ENCODE results near the gene HTR4.

HTR4 gene

GRCh38 chr5:148615644-148616275 lies 38.6 kb downstream of the HTR4 start:
- DNase-seq (ENCODE audit: low read depth): no peak
- H3K4me3 ChIP-seq (replicated peaks; ENCODE audit: low read depth, low read length): no peak overlapping the region
- TF ChIP-seq, protein P1, sequence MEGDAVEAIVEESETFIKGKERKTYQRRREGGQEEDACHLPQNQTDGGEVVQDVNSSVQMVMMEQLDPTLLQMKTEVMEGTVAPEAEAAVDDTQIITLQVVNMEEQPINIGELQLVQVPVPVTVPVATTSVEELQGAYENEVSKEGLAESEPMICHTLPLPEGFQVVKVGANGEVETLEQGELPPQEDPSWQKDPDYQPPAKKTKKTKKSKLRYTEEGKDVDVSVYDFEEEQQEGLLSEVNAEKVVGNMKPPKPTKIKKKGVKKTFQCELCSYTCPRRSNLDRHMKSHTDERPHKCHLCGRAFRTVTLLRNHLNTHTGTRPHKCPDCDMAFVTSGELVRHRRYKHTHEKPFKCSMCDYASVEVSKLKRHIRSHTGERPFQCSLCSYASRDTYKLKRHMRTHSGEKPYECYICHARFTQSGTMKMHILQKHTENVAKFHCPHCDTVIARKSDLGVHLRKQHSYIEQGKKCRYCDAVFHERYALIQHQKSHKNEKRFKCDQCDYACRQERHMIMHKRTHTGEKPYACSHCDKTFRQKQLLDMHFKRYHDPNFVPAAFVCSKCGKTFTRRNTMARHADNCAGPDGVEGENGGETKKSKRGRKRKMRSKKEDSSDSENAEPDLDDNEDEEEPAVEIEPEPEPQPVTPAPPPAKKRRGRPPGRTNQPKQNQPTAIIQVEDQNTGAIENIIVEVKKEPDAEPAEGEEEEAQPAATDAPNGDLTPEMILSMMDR (IDR thresholded peaks at IDR 0.05; ENCODE audit: low read length, missing control alignments): no peak

- H3K4me3 ChIP-seq (replicated peaks; ENCODE audit: low read depth, low read length): no peak overlapping the region
- no peak for DNase-seq (ENCODE audit: low read depth)
- TF ChIP-seq, protein P1 (IDR thresholded peaks at IDR 0.05; ENCODE audit: low read length, missing control alignments): no peak
Measured at GRCh38 chr5:148607406-148607805, 46.9 kb downstream of the HTR4 start.

DNA sequence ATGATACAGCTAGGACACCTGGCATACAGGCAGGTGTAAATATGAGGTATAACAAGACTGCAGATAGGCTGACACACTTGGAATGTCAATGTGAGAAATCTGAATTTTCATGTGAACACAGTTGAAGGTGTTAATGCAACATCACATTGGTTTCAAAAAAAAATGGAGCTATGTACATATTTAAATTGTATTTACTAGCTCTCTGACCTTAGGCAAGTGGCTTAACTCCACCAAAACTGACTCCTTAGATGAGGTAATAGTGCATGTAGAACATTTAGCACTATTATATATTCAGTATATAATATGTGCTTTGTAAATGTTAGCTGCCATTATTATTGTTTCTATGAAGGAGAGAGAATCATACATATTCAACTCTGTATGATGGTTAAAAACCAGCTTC lies 48.0 kb downstream of the HTR4 start:
- TF ChIP-seq, protein P1 (IDR thresholded peaks at IDR 0.05; ENCODE audit: low read length, missing control alignments): no peak
- no peak for DNase-seq (ENCODE audit: low read depth)
- H3K4me3 ChIP-seq (replicated peaks; ENCODE audit: low read depth, low read length): no peak overlapping the region

GRCh38 chr5:148599187-148599586 lies 55.1 kb downstream of the HTR4 start:
- TF ChIP-seq, protein P1 (IDR thresholded peaks at IDR 0.05; ENCODE audit: low read length, missing control alignments): no peak
- no peak for DNase-seq (ENCODE audit: low read depth)
- H3K4me3 ChIP-seq (replicated peaks; ENCODE audit: low read depth, low read length): no peak overlapping the region

- no peak overlapping the region for H3K4me3 ChIP-seq (replicated peaks; ENCODE audit: low read depth, low read length)
- TF ChIP-seq, protein P1 (IDR thresholded peaks at IDR 0.05; ENCODE audit: low read length, missing control alignments): no peak
- no peak for DNase-seq (ENCODE audit: low read depth)
Measured at GRCh38 chr5:148595697-148596096, 58.6 kb downstream of the HTR4 start.

DNA sequence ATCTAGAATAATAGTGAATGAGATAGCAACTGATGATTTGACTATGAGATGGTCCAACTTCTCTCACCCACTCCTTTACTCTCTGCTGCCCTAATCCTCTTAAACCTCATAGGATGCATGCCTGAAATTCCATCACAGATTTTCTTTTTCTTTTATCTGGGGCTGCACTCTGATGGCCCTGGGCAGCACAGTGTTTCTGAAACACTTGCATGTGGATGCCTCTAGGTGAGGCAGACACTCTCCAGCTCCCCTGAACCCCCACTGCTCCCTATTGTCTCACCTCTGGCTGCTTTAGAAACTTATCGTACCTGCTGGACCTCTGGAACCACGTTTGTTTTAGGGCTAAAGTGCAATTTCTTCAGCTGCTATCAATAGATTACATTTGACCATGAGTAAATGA lies 67.5 kb downstream of the HTR4 start:
- TF ChIP-seq, protein P1 (IDR thresholded peaks at IDR 0.05; ENCODE audit: low read length, missing control alignments): no peak
- no peak for DNase-seq (ENCODE audit: low read depth)
- no peak overlapping the region for H3K4me3 ChIP-seq (replicated peaks; ENCODE audit: low read depth, low read length)

DNA sequence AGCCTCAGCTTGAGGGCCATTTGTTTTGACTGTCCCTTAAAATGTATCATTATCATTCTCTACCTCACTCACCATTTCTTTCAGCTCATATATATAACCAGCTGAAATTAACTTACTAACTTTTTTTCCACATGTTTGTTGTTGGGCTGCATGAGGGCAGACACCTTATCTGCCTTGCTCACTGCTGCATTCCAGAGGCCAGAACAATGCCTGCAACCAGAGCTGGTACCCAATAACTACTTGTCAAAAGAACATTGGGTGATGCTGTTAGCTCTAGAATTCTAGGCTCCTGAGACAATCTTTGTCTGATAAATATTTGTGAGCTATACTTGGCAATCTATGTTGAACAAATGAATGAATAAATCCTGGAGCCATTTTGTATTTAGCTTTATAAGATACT lies 68.3 kb downstream of the HTR4 start:
- DNase-seq (ENCODE audit: low read depth): no peak
- no peak overlapping the region for H3K4me3 ChIP-seq (replicated peaks; ENCODE audit: low read depth, low read length)
- TF ChIP-seq, protein P1 (IDR thresholded peaks at IDR 0.05; ENCODE audit: low read length, missing control alignments): peak; percentile 9

All from fibroblast of pulmonary artery (primary cell).